Astrocyte (in vitro differentiated cells and primary cell): ENCODE data around the gene NHLRC4. TPM values are rescaled to one million over a fixed set of nuclear protein-coding genes. Genes with fewer than 3 reads are reported as not detected.
A peak's percentile ranks its signal among the peaks of the same experiment; 100 is the strongest.

Source experiments
- DNase-seq: peaks from one replicate; pipeline ENCODE4 v3.0.0-alpha.2; 2010; ENCODE audit warnings: low read depth
- FAIRE-seq: peaks from 2 replicates; lab custom pipeline; 2011; peaks lifted over from hg19 to GRCh38; lab: Jason Lieb, UNC
- H2AFZ ChIP-seq: 2 replicates; pipeline ENCODE4 v1.6.0; 2012; ENCODE audit warnings: low read depth, low read length, inconsistent platforms
- H3K27ac ChIP-seq: 2 replicates; pipeline ENCODE4 v1.5.1; 2011; ENCODE audit warnings: low read depth, low read length, inconsistent platforms
- H3K27me3 ChIP-seq: 2 replicates; pipeline ENCODE4 v1.6.0; 2011; ENCODE audit warnings: low read length, inconsistent platforms; ENCODE audit not compliant: insufficient read depth
- H3K36me3 ChIP-seq: 2 replicates; pipeline ENCODE4 v1.5.1; 2011; ENCODE audit warnings: low read length, inconsistent platforms; ENCODE audit not compliant: insufficient read depth
- H3K4me1 ChIP-seq: 2 replicates; pipeline ENCODE4 v1.5.1; 2011; ENCODE audit warnings: low read length, inconsistent platforms; ENCODE audit not compliant: insufficient read depth
- H3K4me2 ChIP-seq: 2 replicates; pipeline ENCODE4 v1.6.0; 2012; ENCODE audit warnings: low read length, inconsistent platforms
- H3K4me3 ChIP-seq: 2 replicates; pipeline ENCODE4 v1.5.1; 2011; ENCODE audit warnings: low read depth, mild to moderate bottlenecking, low read length, inconsistent platforms; ENCODE audit not compliant: insufficient read depth
- H3K79me2 ChIP-seq: 2 replicates; pipeline ENCODE4 v1.6.0; 2012; ENCODE audit warnings: mild to moderate bottlenecking, low read length, inconsistent platforms; ENCODE audit not compliant: insufficient read depth
- H3K9ac ChIP-seq: 2 replicates; pipeline ENCODE4 v1.6.0; 2012; ENCODE audit warnings: mild to moderate bottlenecking, low read length, inconsistent platforms
- H3K9me3 ChIP-seq: 2 replicates; pipeline ENCODE4 v1.5.1; 2012; ENCODE audit warnings: low read depth, mild to moderate bottlenecking, low read length, inconsistent platforms; ENCODE audit not compliant: insufficient read depth
- H4K20me1 ChIP-seq: 2 replicates; pipeline ENCODE4 v1.6.0; 2012; ENCODE audit warnings: low read length, inconsistent platforms; ENCODE audit not compliant: insufficient read depth
- H3K27ac Mint-ChIP-seq: one replicate; pipeline ENCODE4 v1.8.0; 2021; ENCODE audit warnings: mild to moderate bottlenecking, mixed read lengths; ENCODE audit not compliant: unreplicated experiment
- H3K27me3 Mint-ChIP-seq: one replicate; pipeline ENCODE4 v1.8.0; 2021; ENCODE audit warnings: low read depth, mixed read lengths; ENCODE audit not compliant: unreplicated experiment
- H3K36me3 Mint-ChIP-seq: one replicate; pipeline ENCODE4 v1.8.0; 2021; ENCODE audit warnings: low read depth, mixed read lengths; ENCODE audit not compliant: unreplicated experiment
- H3K4me1 Mint-ChIP-seq: one replicate; pipeline ENCODE4 v1.8.0; 2021; ENCODE audit warnings: low read depth, mixed read lengths; ENCODE audit not compliant: unreplicated experiment
- H3K4me3 Mint-ChIP-seq: one replicate; pipeline ENCODE4 v1.8.0; 2021; ENCODE audit warnings: mild to moderate bottlenecking, moderate library complexity, mixed read lengths; ENCODE audit not compliant: unreplicated experiment
- H3K9me3 Mint-ChIP-seq: one replicate; pipeline ENCODE4 v1.8.0; 2021; ENCODE audit warnings: mild to moderate bottlenecking, mixed read lengths; ENCODE audit not compliant: unreplicated experiment
- EZH2 ChIP-seq: IDR thresholded peaks from 2 replicates; pipeline ENCODE4 v1.6.1; 2012; ENCODE audit warnings: mild to moderate bottlenecking, low read length, inconsistent platforms; ENCODE audit not compliant: insufficient read depth
- total RNA-seq: library from RNA; stranded (reverse); gene quantifications from 2 replicates; pipeline ENCODE4 v1.2.1, GENCODE V29; 2021
- TF ChIP-seq, protein P1 (sequence below): IDR thresholded peaks from 2 replicates; pipeline ENCODE4 v1.5.1; 2011; ENCODE audit warnings: low read depth, mild to moderate bottlenecking, inconsistent platforms, low read length, moderate library complexity; ENCODE audit not compliant: insufficient read depth

The NHLRC4 gene
- total RNA-seq, 1 donor from 2014 or later, result 0.73 TPM

DNA sequence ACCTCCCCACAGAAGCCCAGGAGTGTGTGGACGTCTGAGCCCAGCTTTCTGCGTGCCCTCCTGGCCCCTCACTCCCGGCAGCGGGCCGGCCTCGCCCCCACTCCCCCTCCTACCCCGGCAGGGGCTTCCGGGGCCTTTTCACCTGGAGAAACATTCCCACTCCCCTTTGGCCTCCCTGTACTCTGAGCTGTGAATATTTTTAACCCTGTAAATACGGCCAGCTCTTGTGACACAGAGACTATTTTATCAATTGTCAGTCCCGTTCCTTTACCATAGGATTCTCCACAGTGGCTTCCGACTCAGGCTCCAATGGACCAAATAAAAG lies 12.5 kb upstream of the NHLRC4 start:
- H3K4me3 Mint-ChIP-seq, result no peak overlapping the region

DNA sequence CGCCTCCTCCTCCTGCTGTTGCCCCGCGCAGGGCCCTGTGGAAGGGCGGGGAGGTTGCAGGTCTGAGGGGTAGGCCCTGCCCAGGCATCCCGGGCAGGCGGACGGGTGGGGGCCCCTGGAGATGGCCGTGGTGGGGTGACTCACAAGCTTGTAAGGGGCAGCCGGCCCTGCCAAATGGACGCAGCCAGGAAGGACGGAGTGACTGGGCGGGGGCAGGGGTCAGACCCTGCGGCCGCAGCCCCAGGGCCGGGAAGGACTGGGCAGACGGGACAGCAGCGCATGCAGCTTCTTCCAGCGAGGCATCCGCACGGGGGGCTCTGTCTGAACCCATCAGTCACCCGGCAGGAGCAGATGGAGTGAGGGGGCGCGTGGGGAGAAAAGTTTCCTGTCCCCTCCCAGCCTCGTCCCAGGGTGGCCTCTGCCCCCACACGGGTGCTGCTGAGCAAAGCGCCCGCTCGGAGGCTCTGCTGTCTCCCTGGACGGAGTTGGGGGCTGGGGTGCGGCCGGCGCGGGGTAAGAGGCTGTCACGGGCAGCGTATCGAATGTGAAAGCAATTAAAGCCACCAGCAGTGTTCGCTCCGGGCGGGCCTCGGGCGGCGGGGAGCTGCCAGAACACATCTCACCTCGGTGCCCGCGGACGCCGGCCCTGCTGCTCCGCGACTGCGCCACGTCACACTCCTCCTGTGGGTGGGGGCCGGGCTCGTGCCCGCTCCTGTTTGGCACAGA lies 12.0 kb upstream of the NHLRC4 start:
- Mint-ChIP-seq H3K36me3 (no peaks in the 10 kb centered on the region), H3K27me3 (peaks cover 3% of the 10 kb centered on the region), H3K27ac (no peak overlapping the region), H3K4me3 (no peak overlapping the region), H3K9me3 (no peaks in the 10 kb centered on the region), H3K4me1 (peaks cover 2% of the 10 kb centered on the region)
- no peaks in the 10 kb centered on the region for H3K9me3 ChIP-seq
- H3K36me3 ChIP-seq, result no peaks in the 10 kb centered on the region
- peak overlapping the region; percentile 14 for H3K9ac ChIP-seq
- no peak for FAIRE-seq
- H4K20me1 ChIP-seq, result peaks cover 8% of the 10 kb centered on the region
- peaks cover 9% of the 10 kb centered on the region for H3K27me3 ChIP-seq
- DNase-seq, result peak; percentile 52
- peaks cover 16% of the 10 kb centered on the region for H3K4me1 ChIP-seq
- no peak overlapping the region for H3K4me3 ChIP-seq
- H3K4me2 ChIP-seq, result peak overlapping the region; percentile 71
- no peak overlapping the region for H2AFZ ChIP-seq
- no peaks in the 10 kb centered on the region for H3K79me2 ChIP-seq
- TF ChIP-seq EZH2, result no peak
- no peak overlapping the region for H3K27ac ChIP-seq

More for the DNA sequence above, 12.5 kb upstream of the NHLRC4 start:
- H3K79me2 ChIP-seq, result no peaks in the 10 kb centered on the region
- H3K4me3 ChIP-seq, result no peak overlapping the region
- H3K4me2 ChIP-seq, result peak overlapping the region; percentile 71
- peaks cover 16% of the 10 kb centered on the region for H3K4me1 ChIP-seq
- no peak for TF ChIP-seq EZH2
- TF ChIP-seq, protein P1, sequence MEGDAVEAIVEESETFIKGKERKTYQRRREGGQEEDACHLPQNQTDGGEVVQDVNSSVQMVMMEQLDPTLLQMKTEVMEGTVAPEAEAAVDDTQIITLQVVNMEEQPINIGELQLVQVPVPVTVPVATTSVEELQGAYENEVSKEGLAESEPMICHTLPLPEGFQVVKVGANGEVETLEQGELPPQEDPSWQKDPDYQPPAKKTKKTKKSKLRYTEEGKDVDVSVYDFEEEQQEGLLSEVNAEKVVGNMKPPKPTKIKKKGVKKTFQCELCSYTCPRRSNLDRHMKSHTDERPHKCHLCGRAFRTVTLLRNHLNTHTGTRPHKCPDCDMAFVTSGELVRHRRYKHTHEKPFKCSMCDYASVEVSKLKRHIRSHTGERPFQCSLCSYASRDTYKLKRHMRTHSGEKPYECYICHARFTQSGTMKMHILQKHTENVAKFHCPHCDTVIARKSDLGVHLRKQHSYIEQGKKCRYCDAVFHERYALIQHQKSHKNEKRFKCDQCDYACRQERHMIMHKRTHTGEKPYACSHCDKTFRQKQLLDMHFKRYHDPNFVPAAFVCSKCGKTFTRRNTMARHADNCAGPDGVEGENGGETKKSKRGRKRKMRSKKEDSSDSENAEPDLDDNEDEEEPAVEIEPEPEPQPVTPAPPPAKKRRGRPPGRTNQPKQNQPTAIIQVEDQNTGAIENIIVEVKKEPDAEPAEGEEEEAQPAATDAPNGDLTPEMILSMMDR, result no peak
- Mint-ChIP-seq H3K4me1 (peaks cover 2% of the 10 kb centered on the region), H3K9me3 (no peaks in the 10 kb centered on the region), H3K27ac (no peak overlapping the region), H3K36me3 (no peaks in the 10 kb centered on the region), H3K27me3 (peaks cover 3% of the 10 kb centered on the region)
- H3K9ac ChIP-seq, result peak overlapping the region; percentile 14
- no peaks in the 10 kb centered on the region for H3K9me3 ChIP-seq
- H4K20me1 ChIP-seq, result peaks cover 8% of the 10 kb centered on the region
- H3K27ac ChIP-seq, result no peak overlapping the region
- peaks cover 3% of the 10 kb centered on the region for H3K27me3 ChIP-seq
- FAIRE-seq (no peak), DNase-seq (no peak)
- no peaks in the 10 kb centered on the region for H3K36me3 ChIP-seq
- H2AFZ ChIP-seq, result no peak overlapping the region

DNA sequence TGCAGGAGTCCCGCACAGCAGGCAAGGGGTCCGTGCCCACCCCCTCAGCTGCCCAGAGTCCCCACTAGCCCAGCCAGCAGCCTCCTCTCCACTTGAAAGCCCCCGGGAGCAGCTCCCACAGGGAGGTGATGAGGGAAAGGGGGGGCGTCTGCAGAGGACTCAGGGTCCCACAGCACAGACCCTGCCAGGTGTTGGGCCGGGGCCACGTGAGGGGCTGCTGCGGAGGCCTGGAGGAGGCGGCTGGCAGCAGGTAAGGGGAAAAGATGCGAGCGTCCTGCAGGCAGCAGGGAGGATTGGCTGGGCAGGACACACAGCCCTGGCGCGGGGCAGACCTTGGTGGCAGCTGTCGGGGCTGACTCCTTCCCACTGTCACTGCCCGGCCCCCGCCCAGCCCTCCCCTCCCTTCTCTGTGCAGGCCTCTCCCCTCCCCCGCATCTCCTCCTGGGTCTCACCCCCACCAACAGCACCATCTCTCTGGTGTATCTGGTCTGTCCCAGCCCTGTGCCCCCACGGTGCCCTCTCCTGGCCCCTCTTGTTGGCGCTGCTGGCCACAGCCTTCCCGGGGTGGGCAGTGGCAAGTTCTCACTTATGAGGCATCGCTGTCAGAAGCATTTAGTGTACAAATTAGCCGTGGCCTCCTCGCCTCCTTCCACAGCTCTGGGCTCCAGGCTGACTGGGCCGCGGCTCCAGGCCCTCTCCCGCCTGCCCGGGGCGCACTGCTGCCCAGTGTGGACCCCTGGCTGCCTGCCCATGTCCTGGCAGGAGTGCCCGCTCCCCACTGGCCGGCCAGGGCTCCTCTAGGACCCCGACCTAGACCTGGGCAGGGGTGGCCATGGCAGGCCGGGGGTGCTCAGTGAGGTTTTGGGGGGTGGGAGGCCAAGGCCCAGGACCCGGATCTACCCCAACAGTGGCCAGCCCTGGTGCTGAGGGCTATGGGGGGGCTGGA lies 11.0 kb upstream of the NHLRC4 start:
- no peaks in the 10 kb centered on the region for H3K79me2 ChIP-seq
- Mint-ChIP-seq H3K4me1 (peaks cover 2% of the 10 kb centered on the region), H3K27ac (no peak overlapping the region)

More for the DNA sequence above, 11.0 kb upstream of the NHLRC4 start:
- H3K4me3 ChIP-seq, result no peak overlapping the region
- H2AFZ ChIP-seq, result no peak overlapping the region
- Mint-ChIP-seq H3K4me3 (no peak overlapping the region), H3K27me3 (peaks cover 3% of the 10 kb centered on the region), H3K36me3 (no peaks in the 10 kb centered on the region), H3K9me3 (no peaks in the 10 kb centered on the region)
- H4K20me1 ChIP-seq, result peaks cover 7% of the 10 kb centered on the region
- no peaks in the 10 kb centered on the region for H3K9me3 ChIP-seq
- H3K9ac ChIP-seq, result no peak overlapping the region
- no peak for FAIRE-seq
- no peak for TF ChIP-seq EZH2
- TF ChIP-seq, protein P1, result no peak
- no peak overlapping the region for H3K4me2 ChIP-seq
- no peak for DNase-seq
- no peak overlapping the region for H3K27ac ChIP-seq
- peaks cover 16% of the 10 kb centered on the region for H3K4me1 ChIP-seq
- peaks cover 10% of the 10 kb centered on the region for H3K27me3 ChIP-seq
- no peaks in the 10 kb centered on the region for H3K36me3 ChIP-seq
